CD14-positive monocyte (primary cell): ENCODE data around the gene DNAH14. TPM values are rescaled to one million over a fixed set of nuclear protein-coding genes. Genes with fewer than 3 reads are reported as not detected.

Source experiments
- DNase-seq, 3 donors: peaks; one replicate each; pipeline ENCODE4 v3.0.0-alpha.2; 2011 to 2022
- H2AFZ ChIP-seq: 2 replicates; pipeline ENCODE4 v1.6.0; 2012; ENCODE audit warnings: mild to moderate bottlenecking, low read depth, low read length, inconsistent platforms; ENCODE audit not compliant: insufficient read depth, poor library complexity, severe bottlenecking
- H3K27ac ChIP-seq, 2 donors: 1 replicate in 1 of 2; 2 replicates in 1 of 2; pipeline ENCODE4 v1.5.1; 2012 to 2013; ENCODE audit warnings: low read length in 2 of 2, control low read depth in 1 of 2, inconsistent platforms in 1 of 2, low read depth in 1 of 2, mild to moderate bottlenecking in 1 of 2
- H3K27me3 ChIP-seq, 2 donors: one replicate each; pipeline versions ENCODE4 v1.6.0 to v1.6.1; 2011 to 2013; ENCODE audit warnings: low read length in 2 of 2; ENCODE audit not compliant: control insufficient read depth in 2 of 2, insufficient read depth in 2 of 2
- H3K36me3 ChIP-seq, 2 donors: replicated peaks in 1 of 2; 1 replicate in 1 of 2; 2 replicates in 1 of 2; pipeline versions ENCODE4 v1.5.1 to v1.6.1; 2012 to 2013; ENCODE audit warnings: low read length in 2 of 2, control low read depth in 1 of 2, inconsistent platforms in 1 of 2, mild to moderate bottlenecking in 1 of 2; ENCODE audit not compliant: insufficient read depth in 2 of 2, control insufficient read depth in 1 of 2
- H3K4me1 ChIP-seq, 2 donors: 1 replicate in 1 of 2; 2 replicates in 1 of 2; pipeline versions ENCODE4 v1.5.1 to v1.6.1; 2012 to 2013; ENCODE audit warnings: low read length in 2 of 2, control low read depth in 1 of 2, inconsistent platforms in 1 of 2, mild to moderate bottlenecking in 1 of 2, moderate library complexity in 1 of 2; ENCODE audit not compliant: insufficient read depth in 2 of 2, control insufficient read depth in 1 of 2
- H3K4me2 ChIP-seq: replicated peaks from 2 replicates; pipeline ENCODE3; 2012; ENCODE audit warnings: low read length, moderate library complexity, mild to moderate bottlenecking; ENCODE audit not compliant: poor library complexity, severe bottlenecking; ENCODE audit errors: extremely low read depth
- H3K4me3 ChIP-seq, 3 experiments: fragments of 200-600 bp in 1 of 3; sonication (generic) in 1 of 3; replicated peaks in 1 of 3; 1 replicate in 2 of 3; 2 replicates in 1 of 3; pipeline ENCODE4 v1.5.1; 2011 to 2013; ENCODE audit warnings: low read length in 3 of 3, mild to moderate bottlenecking in 3 of 3, control low read depth in 2 of 3, low read depth in 2 of 3, inconsistent platforms in 1 of 3, moderate library complexity in 1 of 3
- H3K79me2 ChIP-seq: 2 replicates; pipeline ENCODE4 v1.6.0; 2012; ENCODE audit warnings: mild to moderate bottlenecking, control low read depth, inconsistent platforms, low read length, moderate library complexity; ENCODE audit not compliant: insufficient read depth
- H3K9ac ChIP-seq: 2 replicates; pipeline ENCODE4 v1.6.0; 2017; ENCODE audit warnings: low read length, mild to moderate bottlenecking; ENCODE audit not compliant: insufficient read depth, poor library complexity, severe bottlenecking
- H3K9me3 ChIP-seq, 2 donors: replicated peaks in 1 of 2; 1 replicate in 1 of 2; 2 replicates in 1 of 2; pipeline versions ENCODE4 v1.5.1 to v1.6.1; 2012 to 2013; ENCODE audit warnings: low read length in 2 of 2, control low read depth in 1 of 2; ENCODE audit not compliant: control insufficient read depth in 1 of 2, insufficient read depth in 1 of 2
- H4K20me1 ChIP-seq: 2 replicates; pipeline ENCODE4 v1.6.0; 2012; ENCODE audit warnings: mild to moderate bottlenecking, low read length, control low read depth, moderate library complexity; ENCODE audit not compliant: insufficient read depth
- H3K27ac Mint-ChIP-seq, 7 donors: one replicate each; pipeline ENCODE4 v1.8.0; 2020; ENCODE audit warnings: mild to moderate bottlenecking in 7 of 7, mixed read lengths in 7 of 7, moderate library complexity in 6 of 7, inconsistent platforms in 2 of 7
- H3K27me3 Mint-ChIP-seq, 3 donors: one replicate each; pipeline ENCODE4 v1.8.0; 2021 to 2022; ENCODE audit warnings: low read depth in 3 of 3, mild to moderate bottlenecking in 3 of 3, mixed read lengths in 3 of 3, moderate library complexity in 3 of 3, inconsistent platforms in 1 of 3
- H3K36me3 Mint-ChIP-seq, 2 donors: one replicate each; pipeline ENCODE4 v1.8.0; 2020; ENCODE audit warnings: mixed read lengths in 2 of 2, inconsistent platforms in 1 of 2, mild to moderate bottlenecking in 1 of 2
- H3K4me1 Mint-ChIP-seq: one replicate; pipeline ENCODE4 v1.8.0; 2020; ENCODE audit warnings: mild to moderate bottlenecking, mixed read lengths
- H3K4me3 Mint-ChIP-seq, 2 donors: one replicate each; pipeline ENCODE4 v1.8.0; 2020; ENCODE audit warnings: mild to moderate bottlenecking in 2 of 2, mixed read lengths in 2 of 2, moderate library complexity in 1 of 2
- H3K9me3 Mint-ChIP-seq, 7 donors: one replicate each; pipeline ENCODE4 v1.8.0; 2020 to 2022; ENCODE audit warnings: mixed read lengths in 7 of 7, mild to moderate bottlenecking in 6 of 7, moderate library complexity in 6 of 7, inconsistent platforms in 2 of 7
- CTCF ChIP-seq: fragments of 200-600 bp; IDR thresholded peaks from one replicate; pipeline ENCODE4 v1.8.0; 2022; ENCODE audit warnings: antibody characterized with exemption, mild to moderate bottlenecking
- WGBS: methylation state at CpG from one replicate; pipeline ENCODE4 v1.1.5; 2013; ENCODE audit warnings: missing lambda C conversion rate; ENCODE audit not compliant: insufficient coverage; 5-methylcytosine and 5-hydroxymethylcytosine counted together
- intact Hi-C, 2 donors: fragments of 100-400 bp; cut with micrococcal nuclease; formaldehyde crosslinking; loops; one replicate each; pipeline versions ENCODE4 v1.15.0 to v1.15.1; 2023
- polyA plus RNA-seq, 3 donors: library from polyadenylated mRNA; depleted of rRNA in 1 of 3; unstranded in 2 of 3; stranded (reverse) in 1 of 3; fragments of 300-500 nt in 2 of 3; fragments of >200 nt in 1 of 3; fragmentation: Illumina TruSeq in 2 of 3; gene quantifications; 1 replicate in 2 of 3; 2 replicates in 1 of 3; pipeline ENCODE4 v1.2.3, GENCODE V29; 2012 to 2021

Gene DNAH14
- polyA plus RNA-seq, 3 donors = 0.83 TPM; not detected in 2

- H3K36me3 ChIP-seq = no peaks in the 10 kb centered on the region
- H3K27me3 ChIP-seq = no peaks in the 10 kb centered on the region
- no peak overlapping the region for H3K4me2 ChIP-seq
- H3K4me3 Mint-ChIP-seq = no peak overlapping the region
- H2AFZ ChIP-seq = no peak overlapping the region
- no peaks in the 10 kb centered on the region for H3K4me1 ChIP-seq
- no peak overlapping the region for H3K27ac ChIP-seq
- H3K9ac ChIP-seq = no peak overlapping the region
- peaks cover 9% of the 10 kb centered on the region for H3K4me1 Mint-ChIP-seq
- H3K4me3 ChIP-seq = no peak overlapping the region
- H3K9me3 ChIP-seq = peaks cover 14 to 18% of the 10 kb centered on the region in 2 donors
- no CpG with 5 or more reads among the region's 3 CpGs for WGBS
- H3K36me3 Mint-ChIP-seq = no peaks in the 10 kb centered on the region
- H4K20me1 ChIP-seq = no peaks in the 10 kb centered on the region
- TF ChIP-seq CTCF = no peak
- H3K9me3 Mint-ChIP-seq = peaks cover 8 to 29% (median 25%) of the 10 kb centered on the region in 7 donors
- intact Hi-C loops = no loop called here
- H3K27ac Mint-ChIP-seq = no peak overlapping the region
- H3K27me3 Mint-ChIP-seq = peaks cover 0 to 2% (median 0%) of the 10 kb centered on the region in 3 donors
- no peaks in the 10 kb centered on the region for H3K79me2 ChIP-seq
- DNase-seq = no peak
Observed at GRCh38 chr1:225242611-225243010, 313.1 kb downstream of the DNAH14 start.

GRCh38 chr1:225250432-225250831 is 321.0 kb downstream of the DNAH14 start:
- Histone ChIP-seq H3K4me3 (no peak overlapping the region), H3K36me3 (no peaks in the 10 kb centered on the region), H3K9ac (no peak overlapping the region), H3K27ac (no peak overlapping the region), H3K27me3 (peaks cover 0 to 3% of the 10 kb centered on the region in 2 donors), H3K4me1 (peaks cover 14 to 15% of the 10 kb centered on the region in 2 donors), H2AFZ (no peak overlapping the region), H3K9me3 (no peaks in the 10 kb centered on the region), H3K4me2 (peak overlapping the region; percentile 24), H4K20me1 (no peaks in the 10 kb centered on the region), H3K79me2 (no peaks in the 10 kb centered on the region)
- peak; percentile 57 to 88 (median 68) for DNase-seq
- Mint-ChIP-seq H3K9me3 (peaks cover 0 to 11% (median 5%) of the 10 kb centered on the region in 7 donors), H3K27me3 (peaks cover 0 to 5% (median 4%) of the 10 kb centered on the region in 3 donors), H3K27ac (peak overlapping the region in 5 of 7 donors; percentile 9 to 76 (median 61)), H3K4me3 (peak overlapping the region in 1 of 2 donors; percentile 71), H3K36me3 (no peaks in the 10 kb centered on the region), H3K4me1 (peaks cover 14% of the 10 kb centered on the region)
- intact Hi-C loops = no loop called here
- no peak for TF ChIP-seq CTCF
- 0% methylated on average over 4 of the region's 4 CpGs for WGBS
